HepG2 (cell line): Measurements from ENCODE around the gene LRBA. TPM values are rescaled to one million over a fixed set of nuclear protein-coding genes. Genes with fewer than 3 reads are reported as not detected.

Experiments
- ATAC-seq: fragments of 200-7000 bp; cut with Tn5 transposase; 3 replicates; pipeline ENCODE4 v1.9.1; 2020; ENCODE audit warnings: mild to moderate bottlenecking, moderate library complexity
- BruUV-seq: library from RNA; stranded (reverse); fragments of 400-500 nt; replicated peaks from 2 replicates; lab custom pipeline; 2021; lab: Mats Ljungman, UMichigan
- CTCF ChIA-PET: fragments of 300-600 bp; formaldehyde crosslinking; extraction: SDS; loops from one replicate; lab custom pipeline; 2021; ENCODE audit warnings: low total read pairs, inconsistent platforms, low intra/inter-chr PET ratio; lab: Yijun Ruan, JAX
- POLR2A ChIA-PET: fragments of 350-600 bp; sonication (Branson Sonifier 250); formaldehyde crosslinking; loops from one replicate; lab custom pipeline; 2020; ENCODE audit warnings: antibody characterized with exemption, inconsistent platforms; lab: Yijun Ruan, JAX
- DNase-seq: peaks from one replicate; pipeline ENCODE4 v3.0.0-alpha.2; 2015; ENCODE audit warnings: low spot score
- FAIRE-seq: peaks from 3 replicates; lab custom pipeline; 2011; peaks lifted over from hg19 to GRCh38; lab: Jason Lieb, UNC
- H2AFZ ChIP-seq: one replicate; pipeline ENCODE4 v1.6.1; 2011; ENCODE audit warnings: low read length, inconsistent platforms
- H3K27ac ChIP-seq: fragments of 300-600 bp; 3 replicates; pipeline ENCODE4 v1.8.0; 2011; ENCODE audit warnings: mixed run types, mild to moderate bottlenecking, mixed read lengths, low read length, inconsistent platforms; ENCODE audit not compliant: insufficient read depth; ENCODE audit errors: extremely low read length
- H3K27me3 ChIP-seq, 2 experiments: fragments of 200-600 bp in 1 of 2; 2 replicates in 1 of 2; 3 replicates in 1 of 2; pipeline versions ENCODE4 v1.6.0 to v1.8.0; 2011; ENCODE audit warnings: low read length in 2 of 2, mild to moderate bottlenecking in 2 of 2, moderate library complexity in 2 of 2, inconsistent platforms in 1 of 2; ENCODE audit not compliant: insufficient read depth in 2 of 2, control insufficient read depth in 1 of 2
- H3K36me3 ChIP-seq, 2 experiments: fragments of 200-600 bp in 1 of 2; replicated peaks in 1 of 2; 2 replicates in 1 of 2; 3 replicates in 1 of 2; pipeline versions ENCODE4 v1.5.1 to v1.8.0; 2011; ENCODE audit warnings: low read length in 2 of 2, inconsistent platforms in 1 of 2; ENCODE audit not compliant: insufficient read depth in 2 of 2, control insufficient read depth in 1 of 2
- H3K4me1 ChIP-seq: 2 replicates; pipeline ENCODE4 v1.5.1; 2012; ENCODE audit warnings: low read length, inconsistent platforms; ENCODE audit not compliant: insufficient read depth
- H3K4me2 ChIP-seq: 2 replicates; pipeline ENCODE4 v1.6.0; 2011; ENCODE audit warnings: low read depth, low read length, inconsistent platforms
- H3K4me3 ChIP-seq, 3 experiments: fragments of 200-600 bp in 1 of 3; sonication (generic), shearing (Covaris generic) in 1 of 3; replicated peaks in 1 of 3; 2 replicates each; pipeline ENCODE4 v1.5.1; 2011 to 2016; ENCODE audit warnings: low read length in 3 of 3, inconsistent platforms in 2 of 3, low read depth in 2 of 3, mild to moderate bottlenecking in 2 of 3, control low read depth in 1 of 3, mixed read lengths in 1 of 3; ENCODE audit not compliant: insufficient read depth in 1 of 3
- H3K79me2 ChIP-seq: one replicate; pipeline ENCODE4 v1.6.1; 2011; ENCODE audit warnings: low read length, inconsistent platforms; ENCODE audit not compliant: insufficient read depth
- H3K9ac ChIP-seq: 2 replicates; pipeline ENCODE4 v1.6.0; 2011; ENCODE audit warnings: mild to moderate bottlenecking, low read depth, low read length, inconsistent platforms; ENCODE audit not compliant: insufficient read depth
- H3K9me3 ChIP-seq: 2 replicates; pipeline ENCODE4 v1.5.1; 2012; ENCODE audit warnings: mild to moderate bottlenecking, low read length
- H4K20me1 ChIP-seq: 2 replicates; pipeline ENCODE4 v1.6.0; 2011; ENCODE audit warnings: inconsistent platforms, mild to moderate bottlenecking, low read length, moderate library complexity; ENCODE audit not compliant: insufficient read depth
- BCL6 ChIP-seq: IDR thresholded peaks from 2 replicates; pipeline ENCODE4 v1.6.1; 2016; ENCODE audit warnings: missing genetic modification reagents, missing compliant biosample characterization
- CHD4 ChIP-seq: fragments of 200-600 bp; sonication (generic); IDR thresholded peaks from 2 replicates; pipeline ENCODE4 v1.7.0; 2017; ENCODE audit warnings: mild to moderate bottlenecking, low read length, borderline replicate concordance
- HNRNPK ChIP-seq: fragments of 200-400 bp; formaldehyde crosslinking; IDR thresholded peaks from 2 replicates; pipeline ENCODE4 v1.6.1; 2018; ENCODE audit warnings: low read length, low read depth, moderate library complexity, mild to moderate bottlenecking; ENCODE audit not compliant: poor library complexity, severe bottlenecking
- HNRNPLL ChIP-seq: fragments of 200-400 bp; formaldehyde crosslinking; IDR thresholded peaks from 2 replicates; pipeline ENCODE4 v1.6.1; 2017; ENCODE audit warnings: mild to moderate bottlenecking, low read depth, low read length; ENCODE audit not compliant: poor library complexity, severe bottlenecking
- JARID2 ChIP-seq: sonication (generic); formaldehyde crosslinking; IDR thresholded peaks from 2 replicates; pipeline ENCODE4 v1.8.1; 2023; ENCODE audit warnings: missing genetic modification reagents, inconsistent platforms; ENCODE audit not compliant: insufficient replicate concordance
- KDM5A ChIP-seq: fragments of 200-600 bp; sonication (generic); IDR thresholded peaks from 2 replicates; pipeline ENCODE4 v1.7.0; 2018; ENCODE audit warnings: antibody characterized with exemption, mild to moderate bottlenecking, low read length, borderline replicate concordance
- NCOA2 ChIP-seq: sonication (generic); formaldehyde crosslinking; IDR thresholded peaks from 2 replicates; pipeline ENCODE4 v1.8.0; 2022; ENCODE audit warnings: inconsistent platforms
- PAF1 ChIP-seq: IDR thresholded peaks from 2 replicates; pipeline ENCODE4 v1.6.1; 2016; ENCODE audit warnings: missing genetic modification reagents, missing compliant biosample characterization
- POLR2A ChIP-seq, 2 experiments: IDR thresholded peaks; 2 replicates each; pipeline ENCODE4 v1.6.1; 2011; ENCODE audit warnings: low read depth in 2 of 2, low read length in 2 of 2, mild to moderate bottlenecking in 1 of 2, moderate library complexity in 1 of 2; ENCODE audit not compliant: insufficient read depth in 1 of 2
- SAP130 ChIP-seq: IDR thresholded peaks from 2 replicates; pipeline ENCODE4 v1.6.1; 2016; ENCODE audit warnings: low read depth
- SETDB1 ChIP-seq: sonication (generic); formaldehyde crosslinking; IDR thresholded peaks from 2 replicates; pipeline ENCODE4 v1.5.1; 2020; ENCODE audit warnings: missing genetic modification reagents, mild to moderate bottlenecking, borderline replicate concordance
- SMARCE1 ChIP-seq: fragments of 450-650 bp; IDR thresholded peaks from 2 replicates; pipeline ENCODE4 v1.6.1; 2017; ENCODE audit warnings: borderline replicate concordance
- TBX2 ChIP-seq: sonication (generic); formaldehyde crosslinking; IDR thresholded peaks from 2 replicates; pipeline ENCODE4 v1.5.0; 2020; ENCODE audit warnings: missing genetic modification reagents, mild to moderate bottlenecking, borderline replicate concordance
- TCF12 ChIP-seq, 2 experiments: fragments of 450-650 bp in 1 of 2; sonication (generic) in 1 of 2; formaldehyde crosslinking in 1 of 2; IDR thresholded peaks; 2 replicates each; pipeline versions ENCODE4 v1.6.1 to v1.8.0; 2017 to 2022; ENCODE audit warnings: antibody characterized with exemption in 1 of 2, mild to moderate bottlenecking in 1 of 2, missing genetic modification reagents in 1 of 2, moderate library complexity in 1 of 2
- ZNF180 ChIP-seq: sonication (generic); formaldehyde crosslinking; IDR thresholded peaks from 2 replicates; pipeline ENCODE4 v1.4.0; 2020; ENCODE audit warnings: low read depth, missing genetic modification reagents, borderline replicate concordance
- in situ Hi-C: cut with HindIII; loops from 2 replicates; pipeline ENCODE4 v1.10.0; 2017; ENCODE audit warnings: low pct_unique_long_range_greater_than_20kb; ENCODE audit not compliant: extremely low pct_ligation_motif_present
- intact Hi-C: fragments of 100-400 bp; cut with micrococcal nuclease; formaldehyde crosslinking; loops from one replicate; pipeline ENCODE4 v1.10.0; 2022; ENCODE audit not compliant: unreplicated experiment
- polyA plus RNA-seq, 8 experiments: library from polyadenylated mRNA; depleted of rRNA in 3 of 8; stranded (reverse) in 7 of 8; unstranded in 1 of 8; fragments of >200 nt; fragmentation: Illumina TruSeq in 4 of 8; extraction: Trizol in 4 of 8; gene quantifications; 2 replicates each; pipeline versions ENCODE4 v1.2.1 to v1.2.3, GENCODE V29; 2011 to 2016; ENCODE audit warnings: low read depth in 4 of 8, missing spikeins in 1 of 8, mixed read lengths in 1 of 8; ENCODE audit not compliant: insufficient read depth in 1 of 8
- total RNA-seq, 5 experiments: library from RNA; depleted of rRNA; stranded (reverse); fragments of >200 nt; fragmentation: Illumina TruSeq; extraction: Trizol; gene quantifications; 2 replicates each; pipeline ENCODE4 v1.2.3, GENCODE V29; 2016; ENCODE audit warnings: low read depth in 1 of 5
- TF ChIP-seq, protein P1 (sequence below): sonication (generic); formaldehyde crosslinking; IDR thresholded peaks from 2 replicates; pipeline ENCODE4 v1.8.1; 2022; ENCODE audit warnings: mild to moderate bottlenecking, missing genetic modification reagents
- TF ChIP-seq, protein P2 (sequence below): sonication (generic); formaldehyde crosslinking; IDR thresholded peaks from 2 replicates; pipeline ENCODE4 v1.8.0; 2023; ENCODE audit warnings: mild to moderate bottlenecking, missing genetic modification reagents
- TF ChIP-seq, protein P3 (sequence below): sonication (generic); formaldehyde crosslinking; IDR thresholded peaks from 2 replicates; pipeline ENCODE4 v1.4.0; 2020; ENCODE audit warnings: mild to moderate bottlenecking, missing genetic modification reagents
- TF ChIP-seq, protein P4 (sequence below): sonication (generic); formaldehyde crosslinking; IDR thresholded peaks from 2 replicates; pipeline ENCODE4 v1.5.0; 2020; ENCODE audit warnings: missing genetic modification reagents

Gene LRBA
- total and polyA plus RNA-seq, 2 of the 13 experiments (the other 11 are each of a cell fraction or from before 2014, with no cell fraction given), result 21.0 to 37.2 TPM

DNA sequence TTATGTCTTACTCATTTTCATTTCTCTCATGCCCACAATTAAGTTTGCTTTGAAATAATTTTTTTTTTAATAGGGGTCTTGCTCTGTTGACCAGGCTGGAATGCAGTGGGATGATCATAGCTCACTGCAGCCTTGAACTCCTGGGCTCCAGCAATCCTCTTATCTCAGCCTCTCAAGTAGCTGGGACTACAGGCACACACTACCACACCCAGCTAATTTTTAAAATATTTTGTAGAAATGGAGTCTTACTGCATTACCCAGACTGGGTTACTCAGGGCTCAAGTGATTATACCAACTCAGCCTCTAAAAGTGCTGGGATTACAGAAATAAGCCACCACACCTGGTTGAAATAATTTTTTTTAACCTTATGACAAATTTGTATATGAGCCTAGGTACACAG, 452.3 kb downstream of the LRBA start:
- Histone ChIP-seq H3K79me2 (no peaks in the 10 kb centered on the region), H3K9me3 (no peaks in the 10 kb centered on the region), H4K20me1 (no peaks in the 10 kb centered on the region), H3K27me3 (no peaks in the 10 kb centered on the region), H2AFZ (no peak overlapping the region), H3K27ac (no peak overlapping the region), H3K4me1 (peaks cover 7% of the 10 kb centered on the region), H3K36me3 (no peaks in the 10 kb centered on the region), H3K4me3 (no peak overlapping the region), H3K4me2 (no peak overlapping the region), H3K9ac (no peak overlapping the region)
- TF ChIP-seq KDM5A (no peak), HNRNPK (no peak), POLR2A (IDR thresholded peaks at IDR 0.05; ENCODE audit: insufficient read depth in 1 of 2, low read depth in 2 of 2, low read length in 2 of 2) (no peak), CHD4 (no peak), ZNF180 (CRISPR knock-in tag) (no peak), TCF12 (IDR thresholded peaks at IDR 0.05) (no peak), TCF12 (CRISPR knock-in tag; IDR thresholded peaks at IDR 0.05) (no peak), PAF1 (no peak), SMARCE1 (no peak), SAP130 (no peak), BCL6 (CRISPR knock-in tag) (no peak), SETDB1 (no peak), HNRNPLL (no peak), JARID2 (CRISPR knock-in tag) (no peak), TBX2 (CRISPR knock-in tag) (no peak), NCOA2 (CRISPR knock-in tag) (no peak)
- TF ChIP-seq, protein P1, sequence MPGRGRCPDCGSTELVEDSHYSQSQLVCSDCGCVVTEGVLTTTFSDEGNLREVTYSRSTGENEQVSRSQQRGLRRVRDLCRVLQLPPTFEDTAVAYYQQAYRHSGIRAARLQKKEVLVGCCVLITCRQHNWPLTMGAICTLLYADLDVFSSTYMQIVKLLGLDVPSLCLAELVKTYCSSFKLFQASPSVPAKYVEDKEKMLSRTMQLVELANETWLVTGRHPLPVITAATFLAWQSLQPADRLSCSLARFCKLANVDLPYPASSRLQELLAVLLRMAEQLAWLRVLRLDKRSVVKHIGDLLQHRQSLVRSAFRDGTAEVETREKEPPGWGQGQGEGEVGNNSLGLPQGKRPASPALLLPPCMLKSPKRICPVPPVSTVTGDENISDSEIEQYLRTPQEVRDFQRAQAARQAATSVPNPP (CRISPR knock-in tag), result no peak
- TF ChIP-seq, protein P2, sequence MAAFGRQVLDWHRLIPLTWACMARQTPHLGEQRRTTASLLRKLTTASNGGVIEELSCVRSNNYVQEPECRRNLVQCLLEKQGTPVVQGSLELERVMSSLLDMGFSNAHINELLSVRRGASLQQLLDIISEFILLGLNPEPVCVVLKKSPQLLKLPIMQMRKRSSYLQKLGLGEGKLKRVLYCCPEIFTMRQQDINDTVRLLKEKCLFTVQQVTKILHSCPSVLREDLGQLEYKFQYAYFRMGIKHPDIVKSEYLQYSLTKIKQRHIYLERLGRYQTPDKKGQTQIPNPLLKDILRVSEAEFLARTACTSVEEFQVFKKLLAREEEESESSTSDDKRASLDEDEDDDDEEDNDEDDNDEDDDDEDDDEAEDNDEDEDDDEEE (CRISPR knock-in tag), result no peak
- TF ChIP-seq, protein P3, sequence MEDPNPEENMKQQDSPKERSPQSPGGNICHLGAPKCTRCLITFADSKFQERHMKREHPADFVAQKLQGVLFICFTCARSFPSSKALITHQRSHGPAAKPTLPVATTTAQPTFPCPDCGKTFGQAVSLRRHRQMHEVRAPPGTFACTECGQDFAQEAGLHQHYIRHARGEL (CRISPR knock-in tag), result no peak
- TF ChIP-seq, protein P4, sequence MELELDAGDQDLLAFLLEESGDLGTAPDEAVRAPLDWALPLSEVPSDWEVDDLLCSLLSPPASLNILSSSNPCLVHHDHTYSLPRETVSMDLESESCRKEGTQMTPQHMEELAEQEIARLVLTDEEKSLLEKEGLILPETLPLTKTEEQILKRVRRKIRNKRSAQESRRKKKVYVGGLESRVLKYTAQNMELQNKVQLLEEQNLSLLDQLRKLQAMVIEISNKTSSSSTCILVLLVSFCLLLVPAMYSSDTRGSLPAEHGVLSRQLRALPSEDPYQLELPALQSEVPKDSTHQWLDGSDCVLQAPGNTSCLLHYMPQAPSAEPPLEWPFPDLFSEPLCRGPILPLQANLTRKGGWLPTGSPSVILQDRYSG (CRISPR knock-in tag), result no peak
- no TSS peak for BruUV-seq
- intact Hi-C loops (no loop called here), in situ Hi-C loops (no loop called here)
- ChIA-PET CTCF (no interaction called here), POLR2A (no interaction called here)
- FAIRE-seq (no peak), ATAC-seq (no peak), DNase-seq (no peak)
